Measurements from ENCODE around the gene MACROD2.
"Not testable (repeated sequence)": the region's sequence is repeated elsewhere in the genome, so short reads cannot be mapped to it uniquely, and the experiment has no call there.

Gene MACROD2

DNA sequence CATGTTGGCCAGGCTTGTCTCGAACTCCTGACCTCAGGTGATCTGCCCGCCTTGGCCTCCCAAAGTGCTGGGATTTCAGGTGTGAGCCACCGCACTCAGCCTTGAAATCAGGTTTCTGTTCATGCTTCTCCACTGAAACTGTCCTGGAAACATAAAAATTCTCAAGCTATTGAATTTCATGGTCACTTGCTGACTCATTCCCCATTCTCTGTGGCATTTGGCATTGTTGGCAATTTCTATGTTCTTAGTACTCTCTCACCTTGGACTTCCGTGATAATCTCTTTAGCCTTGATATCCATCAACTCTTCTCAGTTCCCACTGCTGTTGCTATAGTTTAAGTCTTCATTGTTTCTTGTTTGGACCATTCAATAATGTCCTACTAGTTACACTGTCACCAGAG is 11.1 kb upstream of the MACROD2 start:
- TF ChIP-seq, protein P1, sequence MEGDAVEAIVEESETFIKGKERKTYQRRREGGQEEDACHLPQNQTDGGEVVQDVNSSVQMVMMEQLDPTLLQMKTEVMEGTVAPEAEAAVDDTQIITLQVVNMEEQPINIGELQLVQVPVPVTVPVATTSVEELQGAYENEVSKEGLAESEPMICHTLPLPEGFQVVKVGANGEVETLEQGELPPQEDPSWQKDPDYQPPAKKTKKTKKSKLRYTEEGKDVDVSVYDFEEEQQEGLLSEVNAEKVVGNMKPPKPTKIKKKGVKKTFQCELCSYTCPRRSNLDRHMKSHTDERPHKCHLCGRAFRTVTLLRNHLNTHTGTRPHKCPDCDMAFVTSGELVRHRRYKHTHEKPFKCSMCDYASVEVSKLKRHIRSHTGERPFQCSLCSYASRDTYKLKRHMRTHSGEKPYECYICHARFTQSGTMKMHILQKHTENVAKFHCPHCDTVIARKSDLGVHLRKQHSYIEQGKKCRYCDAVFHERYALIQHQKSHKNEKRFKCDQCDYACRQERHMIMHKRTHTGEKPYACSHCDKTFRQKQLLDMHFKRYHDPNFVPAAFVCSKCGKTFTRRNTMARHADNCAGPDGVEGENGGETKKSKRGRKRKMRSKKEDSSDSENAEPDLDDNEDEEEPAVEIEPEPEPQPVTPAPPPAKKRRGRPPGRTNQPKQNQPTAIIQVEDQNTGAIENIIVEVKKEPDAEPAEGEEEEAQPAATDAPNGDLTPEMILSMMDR (IDR thresholded peaks at IDR 0.05) = no peak
- no peak overlapping the region for H3K27ac ChIP-seq
- no peaks in the 10 kb centered on the region for H3K27me3 ChIP-seq
- no peak overlapping the region for H3K4me3 ChIP-seq (ENCODE audit: low read depth in 1 of 2, low read length in 1 of 2)
- no peaks in the 10 kb centered on the region for H3K4me1 ChIP-seq (ENCODE audit: control insufficient read depth in 1 of 2, insufficient read depth in 1 of 2, low read depth in 1 of 2, low read length in 1 of 2)
- H3K9me3 ChIP-seq = no peaks in the 10 kb centered on the region
- no peaks in the 10 kb centered on the region for H3K36me3 ChIP-seq

DNA sequence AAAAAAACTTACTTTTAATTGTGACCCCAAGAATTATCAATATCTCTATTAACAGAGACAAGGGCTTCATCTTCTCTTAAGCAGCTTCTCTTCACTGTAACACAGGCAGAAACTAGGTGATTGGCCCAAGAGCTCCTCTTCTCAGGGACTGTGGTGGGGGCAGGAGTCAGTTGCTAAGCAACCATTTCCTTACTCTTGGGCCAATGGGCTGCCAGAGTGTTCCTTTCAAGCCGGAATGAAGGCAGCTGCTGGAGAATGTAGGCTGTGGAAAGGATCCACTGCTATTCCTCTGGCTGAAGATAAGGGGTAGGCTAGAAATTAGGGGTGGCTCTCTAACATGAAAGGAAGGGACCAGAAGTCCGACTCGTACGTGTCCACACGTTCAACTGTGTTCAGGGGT is 4.9 kb upstream of the MACROD2 start, which contains the start of gene SEL1L2:
Gene SEL1L2 (minus strand): TSS at position 150 of the 400 bp plus-strand sequence. CDS start 80 bp downstream, at position 70.
- TF ChIP-seq, protein P1 (IDR thresholded peaks at IDR 0.05) = no peak
- Histone ChIP-seq H3K27ac (no peak within 1 kb of the TSS), H3K4me1 (ENCODE audit: control insufficient read depth in 1 of 2, insufficient read depth in 1 of 2, low read depth in 1 of 2, low read length in 1 of 2) (peaks cover 4 to 7% of the 10 kb centered on the region in 2 experiments), H3K9me3 (peaks cover 6% of the 10 kb centered on the region), H3K4me3 (ENCODE audit: low read depth in 1 of 2, low read length in 1 of 2) (no peak within 1 kb of the TSS), H3K27me3 (peaks cover 38% of the 10 kb centered on the region), H3K36me3 (no peaks in the 10 kb centered on the region)

DNA sequence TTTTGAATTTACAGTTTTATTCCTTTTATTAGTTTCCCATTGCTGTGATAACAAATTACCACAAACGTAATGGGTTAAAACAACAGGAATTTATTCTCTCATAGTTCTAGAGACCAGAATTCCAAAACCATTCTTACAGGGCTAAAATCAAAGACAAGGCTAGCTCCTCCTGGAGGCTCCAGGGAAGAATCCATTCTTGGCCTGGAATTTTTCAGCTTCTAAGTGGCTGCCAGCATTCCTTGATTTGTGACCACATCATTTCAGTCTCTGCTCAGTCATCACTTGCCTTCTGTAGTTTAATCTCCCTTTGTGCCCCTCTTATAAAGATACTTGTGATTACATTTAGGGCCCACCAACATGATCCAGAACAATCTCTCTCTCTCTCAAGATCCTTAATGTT is 4.0 kb upstream of the MACROD2 start:
- TF ChIP-seq, protein P1 (IDR thresholded peaks at IDR 0.05) = no peak
- Histone ChIP-seq H3K4me1 (ENCODE audit: control insufficient read depth in 1 of 2, insufficient read depth in 1 of 2, low read depth in 1 of 2, low read length in 1 of 2) (peaks cover 4 to 15% of the 10 kb centered on the region in 2 experiments), H3K36me3 (no peaks in the 10 kb centered on the region), H3K4me3 (ENCODE audit: low read depth in 1 of 2, low read length in 1 of 2) (no peak overlapping the region), H3K27ac (no peak overlapping the region), H3K27me3 (peaks cover 47% of the 10 kb centered on the region), H3K9me3 (peaks cover 6% of the 10 kb centered on the region)

DNA sequence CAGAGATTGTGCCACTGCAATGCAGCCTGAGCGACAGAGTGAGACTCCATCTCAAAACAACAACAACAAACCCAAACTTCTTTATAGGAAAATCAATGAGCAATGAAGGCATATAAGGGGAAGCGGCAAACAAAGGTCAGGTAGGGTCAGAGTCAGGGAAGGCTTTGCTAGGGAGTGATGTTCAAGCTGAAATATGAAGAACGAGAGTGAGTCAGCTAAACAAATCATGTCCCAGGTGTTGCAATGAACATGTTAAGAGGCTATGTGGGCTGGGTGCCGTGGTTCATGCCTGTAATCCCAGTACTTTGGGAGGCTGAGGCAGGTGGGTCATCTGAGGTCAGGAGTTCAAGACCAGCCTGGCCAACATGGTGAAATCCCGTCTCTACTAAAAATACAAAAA is 3.4 kb upstream of the MACROD2 start:
- H3K9me3 ChIP-seq; H3K27ac ChIP-seq; H3K36me3 ChIP-seq; H3K4me3 ChIP-seq (ENCODE audit: low read depth in 1 of 2, low read length in 1 of 2): not testable (repeated sequence)
- Histone ChIP-seq H3K4me1 (ENCODE audit: control insufficient read depth in 1 of 2, insufficient read depth in 1 of 2, low read depth in 1 of 2, low read length in 1 of 2) (peaks cover 4 to 15% of the 10 kb centered on the region in 2 experiments), H3K27me3 (peaks cover 53% of the 10 kb centered on the region)

DNA sequence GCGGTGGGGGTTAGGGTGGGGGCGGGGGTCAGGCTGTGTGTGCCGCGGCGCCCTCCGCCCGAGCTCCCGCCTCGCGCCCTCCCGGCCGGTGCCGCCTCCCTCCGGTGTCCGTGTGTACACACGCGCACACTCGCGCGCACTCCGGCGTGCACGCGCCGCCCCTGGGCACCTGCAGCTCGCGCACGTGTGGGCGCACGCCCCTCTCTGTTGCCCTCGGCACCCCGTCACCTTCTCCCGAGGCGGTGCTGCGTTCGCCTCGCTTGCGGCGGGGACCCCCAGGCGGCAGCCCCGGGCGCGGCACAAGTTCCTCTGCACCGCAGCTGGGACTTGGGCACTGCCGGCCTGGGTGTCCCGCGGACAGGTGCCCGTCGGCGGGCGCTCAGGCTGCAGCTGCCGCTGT is 525 bp downstream of the MACROD2 start:
- peaks cover 4 to 15% of the 10 kb centered on the region in 2 experiments for H3K4me1 ChIP-seq (ENCODE audit: control insufficient read depth in 1 of 2, insufficient read depth in 1 of 2, low read depth in 1 of 2, low read length in 1 of 2)
- H3K27me3 ChIP-seq = peaks cover 80% of the 10 kb centered on the region
- H3K9me3 ChIP-seq = peaks cover 6% of the 10 kb centered on the region
- peak overlapping the region in 1 of 2 experiments; percentile 55 for H3K4me3 ChIP-seq (ENCODE audit: low read depth in 1 of 2, low read length in 1 of 2)
- H3K27ac ChIP-seq = no peak overlapping the region
- TF ChIP-seq, protein P1 (IDR thresholded peaks at IDR 0.05) = no peak
- H3K36me3 ChIP-seq = no peaks in the 10 kb centered on the region

DNA sequence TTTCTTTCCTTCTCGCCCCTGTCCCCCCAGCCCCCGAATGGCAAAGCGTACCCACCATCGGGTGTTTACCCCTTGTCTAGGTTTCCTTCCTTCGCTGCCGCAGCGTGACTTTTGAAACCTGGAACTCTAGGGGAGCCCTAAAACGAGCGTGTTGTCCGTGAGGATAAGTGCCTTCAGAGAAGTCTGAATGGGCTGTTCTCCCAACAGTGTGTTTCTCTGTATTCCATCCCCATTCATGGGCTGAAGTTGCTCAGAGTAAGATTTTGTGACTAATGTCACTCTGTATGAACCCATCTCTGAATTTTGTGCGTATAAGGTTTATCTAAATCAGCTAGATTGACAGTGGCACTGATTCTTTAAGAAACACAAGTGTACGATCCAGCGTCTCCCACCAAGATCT is 949 bp downstream of the MACROD2 start:
- Histone ChIP-seq H3K4me1 (ENCODE audit: control insufficient read depth in 1 of 2, insufficient read depth in 1 of 2, low read depth in 1 of 2, low read length in 1 of 2) (peaks cover 4 to 15% of the 10 kb centered on the region in 2 experiments), H3K27me3 (peaks cover 78% of the 10 kb centered on the region), H3K36me3 (no peaks in the 10 kb centered on the region), H3K27ac (no peak overlapping the region), H3K4me3 (ENCODE audit: low read depth in 1 of 2, low read length in 1 of 2) (peak overlapping the region in 1 of 2 experiments; percentile 55), H3K9me3 (peaks cover 6% of the 10 kb centered on the region)
- TF ChIP-seq, protein P1 (IDR thresholded peaks at IDR 0.05) = no peak
